ENCODE data around the gene CTIF.

GRCh38 chr18:48699761-48700160 is 160.9 kb downstream of the CTIF start:
- no peak for TF ChIP-seq MAX (IDR thresholded peaks at IDR 0.05; ENCODE audit: low read depth)
- no peak for TF ChIP-seq POLR2AphosphoS5 (IDR thresholded peaks at IDR 0.05; ENCODE audit: low read depth, low read length)

Measured in SK-N-SH (cell line).